Panc1 (cell line): ENCODE measurements around the gene SSC5D. TPM values are rescaled to one million over a fixed set of nuclear protein-coding genes. Genes with fewer than 3 reads are reported as not detected.

Experiments
- ATAC-seq: fragments of 200-7000 bp; cut with Tn5 transposase; 2 replicates; pipeline ENCODE4 v1.9.1; 2020; ENCODE audit warnings: mild to moderate bottlenecking, moderate library complexity
- BruUV-seq: library from RNA; stranded (reverse); fragments of 400-500 nt; replicated peaks from 2 replicates; lab custom pipeline; 2021; lab: Mats Ljungman, UMichigan
- CTCF ChIA-PET: fragments of 300-600 bp; sonication (Branson Sonifier 250); formaldehyde crosslinking; loops from one replicate; lab custom pipeline; 2022; ENCODE audit warnings: antibody characterized with exemption; lab: Charles Lee
- POLR2A ChIA-PET: fragments of 300-600 bp; sonication (Branson Sonifier 250); formaldehyde crosslinking; loops from one replicate; lab custom pipeline; 2022; ENCODE audit warnings: antibody characterized with exemption; lab: Charles Lee
- DNase-seq: peaks from one replicate; pipeline ENCODE4 v3.0.0-alpha.2; 2010; ENCODE audit warnings: low read depth, low spot score
- H3K27ac ChIP-seq: 2 replicates; pipeline ENCODE4 v1.5.1; 2011; ENCODE audit warnings: mild to moderate bottlenecking, low read length, inconsistent platforms
- H3K27me3 ChIP-seq: fragments of 200-500 bp; sonication (Bioruptor generic); 2 replicates; pipeline ENCODE4 v1.6.0; 2014; ENCODE audit warnings: low read length, inconsistent platforms; ENCODE audit not compliant: control insufficient read depth, insufficient read depth
- H3K36me3 ChIP-seq: fragments of 200-500 bp; sonication (Bioruptor generic); 2 replicates; pipeline ENCODE4 v1.5.1; 2014; ENCODE audit warnings: inconsistent platforms, mild to moderate bottlenecking, low read length, moderate library complexity; ENCODE audit not compliant: control insufficient read depth, insufficient read depth
- H3K4me1 ChIP-seq: 2 replicates; pipeline ENCODE4 v1.5.1; 2011; ENCODE audit warnings: inconsistent platforms, mild to moderate bottlenecking, low read length, moderate library complexity; ENCODE audit not compliant: control insufficient read depth, insufficient read depth
- H3K4me3 ChIP-seq, 2 experiments: 2 replicates each; pipeline ENCODE4 v1.5.1; 2011 to 2012; ENCODE audit warnings: low read depth in 2 of 2, low read length in 2 of 2, mild to moderate bottlenecking in 2 of 2, inconsistent platforms in 1 of 2, moderate library complexity in 1 of 2
- H3K9me3 ChIP-seq: fragments of 200-500 bp; sonication (Bioruptor generic); 2 replicates; pipeline ENCODE4 v1.5.1; 2014; ENCODE audit warnings: low read depth, mild to moderate bottlenecking, inconsistent platforms, low read length, moderate library complexity; ENCODE audit not compliant: control insufficient read depth, insufficient read depth
- CTCF ChIP-seq: fragments of 450-650 bp; IDR thresholded peaks from 2 replicates; pipeline ENCODE4 v1.5.1; 2017; ENCODE audit warnings: mild to moderate bottlenecking
- REST ChIP-seq, 2 experiments: IDR thresholded peaks; 2 replicates each; pipeline ENCODE4 v1.6.1; 2011 to 2012; ENCODE audit warnings: low read depth in 2 of 2, control low read depth in 1 of 2, low read length in 1 of 2, mild to moderate bottlenecking in 1 of 2, moderate library complexity in 1 of 2; ENCODE audit not compliant: insufficient read depth in 1 of 2
- SIN3A ChIP-seq: IDR thresholded peaks from 2 replicates; pipeline ENCODE4 v1.6.1; 2012; ENCODE audit warnings: low read depth, mild to moderate bottlenecking, low read length, moderate library complexity, borderline replicate concordance; ENCODE audit not compliant: insufficient read depth
- TCF7L2 ChIP-seq: IDR thresholded peaks from 2 replicates; pipeline ENCODE4 v1.6.1; 2011; ENCODE audit warnings: mild to moderate bottlenecking, low read depth, low read length, inconsistent platforms
- in situ Hi-C: cut with HindIII; loops from 2 replicates; pipeline ENCODE4 v1.10.0; 2016; ENCODE audit warnings: low sequenced_read_pairs, low pct_unique_long_range_greater_than_20kb
- intact Hi-C: fragments of 100-400 bp; cut with micrococcal nuclease; formaldehyde crosslinking; loops from one replicate; pipeline ENCODE4 v1.10.0; 2022; ENCODE audit not compliant: unreplicated experiment
- total RNA-seq: library from RNA; stranded (reverse); gene quantifications from one replicate; pipeline ENCODE4 v1.2.1, GENCODE V29; 2021; ENCODE audit not compliant: unreplicated experiment

SSC5D gene
- total RNA-seq, 1 experiment from 2014 or later = 13.0 TPM

- Histone ChIP-seq H3K36me3 (peaks cover 3% of the 10 kb centered on the region; the same call in 1 of the 2 replicates), H3K4me1 (peaks cover 40% of the 10 kb centered on the region), H3K27me3 (no peaks in the 10 kb centered on the region), H3K27ac (no peak overlapping the region), H3K4me3 (no peak overlapping the region), H3K9me3 (no peaks in the 10 kb centered on the region)
- no TSS peak for BruUV-seq
- TF ChIP-seq TCF7L2 (no peak), CTCF (no peak)
- ATAC-seq (no peak), DNase-seq (no peak)
- ChIA-PET POLR2A (no interaction called here), CTCF (no interaction called here)
- intact Hi-C loops = no loop called here
- in situ Hi-C loops = no loop called here
Measured at GRCh38 chr19:55481794-55482155, 6.5 kb upstream of the SSC5D start.

- H3K27me3 ChIP-seq = no peaks in the 10 kb centered on the region
- no peak for ATAC-seq
- no peaks in the 10 kb centered on the region for H3K9me3 ChIP-seq
- BruUV-seq = no TSS peak
- intact Hi-C loops = no loop called here
- no peak for DNase-seq
- peaks cover 3% of the 10 kb centered on the region; the same call in 1 of the 2 replicates for H3K36me3 ChIP-seq
- CTCF ChIA-PET = no interaction called here
- no peak for TF ChIP-seq REST (IDR thresholded peaks at IDR 0.05; ENCODE audit: insufficient read depth in 1 of 2, low read depth in 2 of 2, low read length in 1 of 2)
- no peak for TF ChIP-seq TCF7L2
- TF ChIP-seq CTCF = no peak
- no peak for TF ChIP-seq SIN3A
- peaks cover 46% of the 10 kb centered on the region for H3K4me1 ChIP-seq
- POLR2A ChIA-PET = interaction anchor here (0.7 kb wide), 1 partner anchor 12 kb away, joined by 10 read pairs; no protein-coding TSS in a partner anchor
- no peak overlapping the region for H3K4me3 ChIP-seq
- in situ Hi-C loops = no loop called here
- H3K27ac ChIP-seq = no peak overlapping the region
Measured at GRCh38 chr19:55482156-55482961, 5.9 kb upstream of the SSC5D start.
